Adrenal gland (tissue), 19 donors: Measurements from ENCODE around the gene INTS1. TPM values are rescaled to one million over a fixed set of nuclear protein-coding genes. Genes with fewer than 3 reads are reported as not detected.

Experiments used
- DNase-seq, 7 donors: peaks; one replicate each; pipeline ENCODE4 v3.0.0-alpha.2; 2019 to 2020
- H3K27ac ChIP-seq, 5 donors: fragments of 200-600 bp; sonication (generic) in 4 of 5; 1 replicate in 3 of 5; 2 replicates in 2 of 5; pipeline versions ENCODE4 v1.5.1 to v1.8.0; 2016 to 2020; ENCODE audit warnings: mild to moderate bottlenecking in 1 of 5
- H3K27me3 ChIP-seq: fragments of 200-600 bp; 2 replicates; pipeline ENCODE4 v1.8.0; 2021
- H3K36me3 ChIP-seq, 2 donors: fragments of 200-600 bp; replicated peaks in 1 of 2; 1 replicate in 1 of 2; 2 replicates in 1 of 2; pipeline versions ENCODE4 v1.5.1 to v1.8.0; 2018 to 2022
- H3K4me1 ChIP-seq, 2 donors: fragments of 200-600 bp; replicated peaks in 1 of 2; 1 replicate in 1 of 2; 2 replicates in 1 of 2; pipeline versions ENCODE4 v1.5.1 to v1.8.0; 2018 to 2021
- H3K4me3 ChIP-seq, 4 donors: fragments of 200-600 bp; sonication (generic) in 3 of 4; one replicate each; pipeline ENCODE4 v1.5.1; 2016 to 2018
- H3K9me3 ChIP-seq, 3 donors: fragments of 200-600 bp; sonication (generic) in 1 of 3; replicated peaks in 1 of 3; 1 replicate in 2 of 3; 2 replicates in 1 of 3; pipeline versions ENCODE4 v1.5.1 to v1.8.0; 2016 to 2021
- CTCF ChIP-seq, 6 experiments: fragments of 450-650 bp in 4 of 6; fragments of 200-600 bp in 2 of 6; sonication (generic) in 1 of 6; IDR thresholded peaks; 1 replicate in 5 of 6; 2 replicates in 1 of 6; pipeline versions ENCODE4 v1.5.1 to v1.8.0; 2016 to 2021; ENCODE audit warnings: antibody characterized with exemption in 6 of 6, mild to moderate bottlenecking in 2 of 6, moderate library complexity in 1 of 6
- POLR2A ChIP-seq, 2 donors: fragments of 450-650 bp; IDR thresholded peaks; one replicate each; pipeline ENCODE4 v1.6.1; 2017; ENCODE audit warnings: antibody characterized with exemption in 2 of 2, mild to moderate bottlenecking in 2 of 2, moderate library complexity in 1 of 2
- WGBS, 4 donors: extraction: QIAGEN DNeasy Blood & Tissue Kit in 2 of 4; methylation state at CpG; one replicate each; pipeline versions ENCODE4 v1.1.5 to v1.1.7; 2013 to 2017; 5-methylcytosine and 5-hydroxymethylcytosine counted together
- intact Hi-C, 2 donors: fragments of 100-400 bp; cut with DNase I; formaldehyde crosslinking; loops; one replicate each; pipeline versions ENCODE4 v1.14.1 to v1.15.0; 2022 to 2023
- long read RNA-seq, 10 donors: library from polyadenylated mRNA in 3 of 10; unstranded in 2 of 10; stranded (forward) in 1 of 10; transcript quantifications; one replicate each; pipeline ENCODE4 v2.0.0 and lab custom pipeline, GENCODE V29; 2021 to 2026
- polyA plus RNA-seq, 3 donors: library from polyadenylated mRNA; stranded (reverse); fragments of 200-250 nt in 2 of 3; fragments of 350-450 nt in 1 of 3; fragmentation: Illumina TruSeq in 1 of 3; extraction: RNeasy Lipid Tissue Mini Kit (QIAGEN cat#74804) in 1 of 3; gene quantifications; one replicate each; pipeline ENCODE4 v1.2.3, GENCODE V29; 2013 to 2014
- total RNA-seq, 9 donors: library from RNA; depleted of rRNA in 4 of 9; stranded (reverse); fragments of >200 nt in 4 of 9; fragments of 120-200 nt in 1 of 9; fragmentation: NEBNext Ultra II Directional in 1 of 9; extraction: Animal tissue kit (Norgen Biotek cat#: 25700) in 1 of 9; gene quantifications; one replicate each; pipeline versions ENCODE4 v1.1.0 to v1.2.4, GENCODE V29; 2013 to 2023
- donor health status: healthy with polysubstance abuse.
- donor health status: Bipolar disorder and iron deficiency.
- donor health status: DM: yes; HTN: yes; CAD: no.
- donor health status: DM: no; HTN: no; CAD: no.
- donor health status: DM: no; HTN: no; CAD: no.
- donor health status: DM: yes; HTN: yes; CAD: no.

The INTS1 gene
- total RNA-seq (100 to 1,000 TPM in 2 of 9 donors, 10 to 100 TPM in 7; 10.6 to 110 (median 71.8) TPM), polyA plus RNA-seq (100 to 1,000 TPM in 1 of 3 donors, 10 to 100 TPM in 1, 1 to 10 TPM in 1; 4.7 to 152 (median 77.6) TPM)
- long read RNA-seq, donor 1 = 0 reads
- long read RNA-seq, donor 2 = 0 reads
- long read RNA-seq, donor 3 = 0 reads
- long read RNA-seq, donor 4, partial matches to known transcripts = 7 of 7 reads
- long read RNA-seq, donor 4, other reads (novel, unspliced or antisense) = 0 of 7 reads
- long read RNA-seq, donor 5, full-length matches to known transcripts = 36 of 111 reads
- long read RNA-seq, donor 5, partial matches to known transcripts = 62 of 111 reads
- long read RNA-seq, donor 5, other reads (novel, unspliced or antisense) = 13 of 111 reads
- long read RNA-seq, donor 6, partial matches to known transcripts = 11 of 11 reads
- long read RNA-seq, donor 6, other reads (novel, unspliced or antisense) = 0 of 11 reads
- long read RNA-seq, donor 7 = 0 reads
- long read RNA-seq, donor 8, full-length matches to known transcripts = 1 of 1 reads
- long read RNA-seq, donor 8, partial matches to known transcripts = 0 of 1 reads
- long read RNA-seq, donor 8, other reads (novel, unspliced or antisense) = 0 of 1 reads
- long read RNA-seq, donor 9 = 0 reads
- long read RNA-seq, donor 10 = 0 reads

- intact Hi-C loops = loop anchor here in 1 of 2 donors (5.0 kb wide), 1 partner anchor 598 kb away; no protein-coding TSS in a partner anchor
- peak within 1 kb of the TSS in 3 of 5 donors; percentile 46 to 49 (median 48) for H3K27ac ChIP-seq
- H3K9me3 ChIP-seq = no peaks in the 10 kb centered on the region
- peak; percentile 91 to 93 (median 93) for DNase-seq
- H3K4me1 ChIP-seq = peaks cover 6 to 22% of the 10 kb centered on the region in 2 donors
- H3K27me3 ChIP-seq = no peaks in the 10 kb centered on the region
- WGBS, 4 donors = 0 to 1% (median 0%) methylated on average over 17 to 118 of the region's 118 CpGs
- peak within 1 kb of the TSS; percentile 62 to 93 (median 88) for H3K4me3 ChIP-seq
- peaks cover 0 to 34% of the 10 kb centered on the region in 2 donors for H3K36me3 ChIP-seq
- TF ChIP-seq CTCF (IDR thresholded peaks at IDR 0.05) (peak; percentile 30 to 96 (median 66)), POLR2A (IDR thresholded peaks at IDR 0.05) (peak; percentile 31 to 59)
These were observed at the start of gene INTS1 for GRCh38 chr7:1503816-1504775. Gene INTS1, minus strand, starts transcription at chr7:1504389. Its CDS starts 429 bp downstream, at chr7:1503960.

- no peak for TF ChIP-seq POLR2A (IDR thresholded peaks at IDR 0.05)
- TF ChIP-seq CTCF (IDR thresholded peaks at IDR 0.05) = no peak
- H3K4me3 ChIP-seq = no peak overlapping the region
- H3K36me3 ChIP-seq = no peaks in the 10 kb centered on the region
- 78 to 85% (median 82%) methylated on average over 20 to 28 of the region's 28 CpGs; no CpG with 5 or more reads in 1 of the 4 donors for WGBS, 4 donors
- intact Hi-C loops = no loop called here
- no peaks in the 10 kb centered on the region for H3K9me3 ChIP-seq
- no peak for DNase-seq
- no peaks in the 10 kb centered on the region for H3K27me3 ChIP-seq
- H3K4me1 ChIP-seq = peaks cover 0 to 8% of the 10 kb centered on the region in 2 donors
- H3K27ac ChIP-seq = no peak overlapping the region
These were observed 49.5 kb upstream of the INTS1 start for GRCh38 chr7:1553512-1554210.

GRCh38 chr7:1552200-1552599, 48.0 kb upstream of the INTS1 start:
- no peaks in the 10 kb centered on the region for H3K36me3 ChIP-seq
- no peak for TF ChIP-seq CTCF (IDR thresholded peaks at IDR 0.05)
- no peak for TF ChIP-seq POLR2A (IDR thresholded peaks at IDR 0.05)
- H3K4me1 ChIP-seq = peaks cover 0 to 8% of the 10 kb centered on the region in 2 donors
- intact Hi-C loops = no loop called here
- H3K4me3 ChIP-seq = no peak overlapping the region
- no peaks in the 10 kb centered on the region for H3K27me3 ChIP-seq
- DNase-seq = no peak
- no peak overlapping the region for H3K27ac ChIP-seq
- 75 to 84% (median 78%) methylated on average over 7 of the region's 7 CpGs for WGBS, 4 donors
- H3K9me3 ChIP-seq = no peaks in the 10 kb centered on the region
